HPDE6-E6E7 (cell line): ENCODE data around the gene MGARP.
"Not testable (repeated sequence)": the region's sequence is repeated elsewhere in the genome, so short reads cannot be mapped to it uniquely, and the experiment has no call there.

Source experiments
- DNase-seq: peaks from one replicate; pipeline ENCODE4 v3.0.0; 2011; ENCODE audit warnings: missing footprints; ENCODE audit errors: extremely low spot score

Gene MGARP

GRCh38 chr4:139279760-139280620 lies at the start of gene MGARP:
MGARP (minus strand) TSS chr4:139280225; CDS start chr4:139280158, 67 bp downstream.
- no peak for DNase-seq

GRCh38 chr4:139329665-139330200 lies 49.7 kb upstream of the MGARP start:
- peak; percentile 3 for DNase-seq

- no peak for DNase-seq
These were observed 44.6 kb upstream of the MGARP start for GRCh38 chr4:139324620-139325019.

GRCh38 chr4:139322541-139322940 lies 42.5 kb upstream of the MGARP start:
- DNase-seq = not testable (repeated sequence)

GRCh38 chr4:139322070-139322469 lies 42.0 kb upstream of the MGARP start:
- not testable (repeated sequence) for DNase-seq

GRCh38 chr4:139319571-139319970 lies 39.5 kb upstream of the MGARP start:
- no peak for DNase-seq

- no peak for DNase-seq
These were observed 37.6 kb upstream of the MGARP start for GRCh38 chr4:139317635-139318034.

- DNase-seq = no peak
These were observed 36.7 kb upstream of the MGARP start for GRCh38 chr4:139316733-139317132.

- DNase-seq = no peak
These were observed 35.2 kb upstream of the MGARP start for GRCh38 chr4:139315221-139315675.

- DNase-seq = no peak
These were observed 34.2 kb upstream of the MGARP start for GRCh38 chr4:139314047-139314800.

- not testable (repeated sequence) for DNase-seq
These were observed 33.4 kb upstream of the MGARP start for GRCh38 chr4:139313414-139313813.

- DNase-seq = no peak
These were observed 32.7 kb upstream of the MGARP start for GRCh38 chr4:139312552-139313332.

GRCh38 chr4:139311909-139312308 lies 31.9 kb upstream of the MGARP start:
- DNase-seq = no peak

- DNase-seq = no peak
These were observed 24.9 kb upstream of the MGARP start for GRCh38 chr4:139304920-139305319.

- DNase-seq = peak; percentile 54
These were observed 22.0 kb upstream of the MGARP start, which contains the start of gene NDUFC1 for GRCh38 chr4:139301821-139302611. NDUFC1 (minus strand) TSS chr4:139302477; CDS start chr4:139295798, 6,679 bp downstream.

GRCh38 chr4:139301113-139301820 lies 21.2 kb upstream of the MGARP start, which contains the start of gene NAA15:
NAA15 (plus strand) TSS chr4:139301505; CDS start chr4:139301778, 273 bp downstream.
- DNase-seq = peak; percentile 89

GRCh38 chr4:139300431-139301112 lies 20.5 kb upstream of the MGARP start:
- DNase-seq = no peak

- DNase-seq = no peak
These were observed 19.5 kb upstream of the MGARP start for GRCh38 chr4:139299536-139299935.

GRCh38 chr4:139297001-139297410 lies 17.0 kb upstream of the MGARP start:
- no peak for DNase-seq
